ENCODE measurements around the gene JAGN1. TPM values are rescaled to one million over a fixed set of nuclear protein-coding genes. Genes with fewer than 3 reads are reported as not detected.

The JAGN1 gene
- total RNA-seq, 1 donor from 2014 or later = 32.7 TPM

GRCh38 chr3:9884555-9885165 is 5.8 kb upstream of the JAGN1 start:
- no peaks in the 10 kb centered on the region for H3K9me3 ChIP-seq (ENCODE audit: low read depth)
- no peaks in the 10 kb centered on the region for H3K79me2 ChIP-seq (ENCODE audit: low read depth)
- DNase-seq (ENCODE audit: low spot score) = no peak
- TF ChIP-seq CTCF (IDR thresholded peaks at IDR 0.05) = no peak
- no peak for TF ChIP-seq EZH2 (IDR thresholded peaks at IDR 0.05)
- no peak for TF ChIP-seq EZH2phosphoT487 (IDR thresholded peaks at IDR 0.05)
- no peak overlapping the region for H3K4me2 ChIP-seq
- H3K27ac Mint-ChIP-seq = no peak overlapping the region
- no peak overlapping the region for H2AFZ ChIP-seq (replicated peaks)
- peaks cover 7% of the 10 kb centered on the region for H3K27me3 Mint-ChIP-seq (ENCODE audit: insufficient read depth, low read depth)
- no peaks in the 10 kb centered on the region for H4K20me1 ChIP-seq (ENCODE audit: low read depth)
- H3K9me3 Mint-ChIP-seq = peaks cover 2% of the 10 kb centered on the region
- H3K4me3 ChIP-seq = no peak overlapping the region
- H3K36me3 Mint-ChIP-seq = no peaks in the 10 kb centered on the region
- no peak overlapping the region for H3K4me3 Mint-ChIP-seq
- peaks cover 4% of the 10 kb centered on the region for H3F3A ChIP-seq (ENCODE audit: low read depth)
- H3K27ac ChIP-seq = no peak overlapping the region
- H3K27me3 ChIP-seq = no peaks in the 10 kb centered on the region
- H3K36me3 ChIP-seq = no peaks in the 10 kb centered on the region
- H3K9ac ChIP-seq = no peak overlapping the region
- no peaks in the 10 kb centered on the region for H3K4me1 ChIP-seq
- no peaks in the 10 kb centered on the region for H3K4me1 Mint-ChIP-seq

DNA sequence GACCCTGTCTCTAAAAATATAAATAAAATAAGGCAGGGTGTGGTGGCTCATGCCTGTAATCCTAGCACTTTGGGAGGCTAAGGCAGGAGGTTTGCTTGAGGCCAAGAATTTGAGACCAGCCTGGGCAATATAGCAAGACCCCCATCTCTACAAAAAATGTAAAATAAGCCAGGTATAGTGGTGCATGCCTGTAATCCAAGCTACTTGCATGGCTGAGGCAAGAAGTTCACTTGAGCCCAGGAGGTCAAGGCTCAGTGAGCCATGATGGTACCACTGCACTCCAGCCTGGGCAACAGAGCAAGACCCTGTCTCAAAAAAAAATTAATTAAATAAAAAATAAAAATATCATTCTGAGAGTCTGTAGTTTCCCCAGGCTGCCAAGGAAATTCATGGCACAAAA is 4.1 kb upstream of the JAGN1 start:
- DNase-seq (ENCODE audit: low spot score) = no peak
- Mint-ChIP-seq H3K4me3 (no peak overlapping the region), H3K4me1 (peaks cover 6% of the 10 kb centered on the region), H3K9me3 (peaks cover 2% of the 10 kb centered on the region), H3K27ac (no peak overlapping the region), H3K36me3 (no peaks in the 10 kb centered on the region), H3K27me3 (ENCODE audit: insufficient read depth, low read depth) (peaks cover 11% of the 10 kb centered on the region)
- H3K4me3 ChIP-seq = no peak overlapping the region
- no peaks in the 10 kb centered on the region for H3K9me3 ChIP-seq (ENCODE audit: low read depth)
- no peak overlapping the region for H3K4me2 ChIP-seq
- H3K36me3 ChIP-seq = no peaks in the 10 kb centered on the region
- H4K20me1 ChIP-seq (ENCODE audit: low read depth) = peaks cover 3% of the 10 kb centered on the region
- no peak overlapping the region for H2AFZ ChIP-seq (replicated peaks)
- H3K27me3 ChIP-seq = no peaks in the 10 kb centered on the region
- peaks cover 2% of the 10 kb centered on the region for H3K4me1 ChIP-seq
- no peak for TF ChIP-seq CTCF (IDR thresholded peaks at IDR 0.05)
- H3K9ac ChIP-seq = no peak overlapping the region
- H3F3A ChIP-seq (ENCODE audit: low read depth) = peaks cover 4% of the 10 kb centered on the region
- H3K79me2 ChIP-seq (ENCODE audit: low read depth) = peaks cover 8% of the 10 kb centered on the region
- no peak overlapping the region for H3K27ac ChIP-seq

DNA sequence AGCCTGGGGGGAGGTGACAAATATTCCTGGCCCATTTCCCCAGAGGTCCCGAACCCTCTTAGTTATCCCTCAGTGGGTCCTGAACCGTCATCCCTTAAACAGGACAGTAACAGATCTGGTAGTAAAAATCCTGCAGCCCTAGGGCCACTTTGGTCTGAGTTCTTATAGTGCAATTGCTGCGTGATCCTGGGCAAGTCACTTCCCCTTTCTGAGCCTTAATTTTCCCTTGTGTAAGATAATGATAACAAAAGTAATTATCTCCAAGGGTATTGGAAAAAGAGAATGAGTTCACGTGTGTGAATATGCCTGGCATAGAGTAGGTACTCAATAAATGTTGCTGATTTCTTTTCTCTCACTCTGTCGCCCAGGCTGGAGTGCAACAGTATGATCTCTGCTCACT is 2.9 kb upstream of the JAGN1 start:
- no peaks in the 10 kb centered on the region for H3K9me3 Mint-ChIP-seq
- peaks cover 3% of the 10 kb centered on the region for H3K36me3 Mint-ChIP-seq
- TF ChIP-seq EZH2phosphoT487 (IDR thresholded peaks at IDR 0.05) = no peak
- H3K4me2 ChIP-seq = no peak overlapping the region
- H2AFZ ChIP-seq (replicated peaks) = no peak overlapping the region
- H3K79me2 ChIP-seq (ENCODE audit: low read depth) = peaks cover 20% of the 10 kb centered on the region
- H3K27ac ChIP-seq = no peak overlapping the region
- peaks cover 11% of the 10 kb centered on the region for H3K27me3 Mint-ChIP-seq (ENCODE audit: insufficient read depth, low read depth)
- H3K27me3 ChIP-seq = no peaks in the 10 kb centered on the region
- H3K4me1 Mint-ChIP-seq = peaks cover 12% of the 10 kb centered on the region
- peaks cover 4% of the 10 kb centered on the region for H3F3A ChIP-seq (ENCODE audit: low read depth)
- H3K36me3 ChIP-seq = no peaks in the 10 kb centered on the region
- no peak overlapping the region for H3K9ac ChIP-seq
- H3K4me3 Mint-ChIP-seq = no peak overlapping the region
- no peaks in the 10 kb centered on the region for H3K9me3 ChIP-seq (ENCODE audit: low read depth)
- no peak overlapping the region for H3K4me3 ChIP-seq
- peaks cover 6% of the 10 kb centered on the region for H4K20me1 ChIP-seq (ENCODE audit: low read depth)
- no peak overlapping the region for H3K27ac Mint-ChIP-seq
- DNase-seq (ENCODE audit: low spot score) = no peak
- peaks cover 7% of the 10 kb centered on the region for H3K4me1 ChIP-seq

DNA sequence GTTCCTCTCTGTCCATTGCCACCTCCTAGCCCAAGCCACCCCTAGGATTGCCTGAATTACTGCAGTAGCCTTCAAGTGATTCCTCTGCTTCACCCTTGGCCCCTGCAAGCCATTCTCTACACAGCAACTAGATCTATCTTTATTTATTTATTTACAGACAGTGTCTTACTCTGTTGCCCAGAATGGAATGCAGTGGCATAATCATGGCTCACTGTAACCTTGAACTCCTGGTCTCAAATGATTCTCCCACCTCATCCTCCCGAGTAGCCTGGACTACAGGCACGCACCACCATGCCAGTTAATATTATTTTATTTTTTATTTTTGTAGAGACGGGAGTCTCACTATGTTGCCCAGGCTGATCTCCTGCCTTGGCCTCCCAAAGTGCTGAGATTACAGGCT is 1.9 kb upstream of the JAGN1 start:
- H3K9me3 ChIP-seq (ENCODE audit: low read depth) = no peaks in the 10 kb centered on the region
- H3K27ac ChIP-seq = no peak overlapping the region
- no peak overlapping the region for H3K4me3 ChIP-seq
- peaks cover 4% of the 10 kb centered on the region for H3F3A ChIP-seq (ENCODE audit: low read depth)
- no peaks in the 10 kb centered on the region for H3K27me3 ChIP-seq
- H2AFZ ChIP-seq (replicated peaks) = no peak overlapping the region
- H3K9me3 Mint-ChIP-seq = no peaks in the 10 kb centered on the region
- peaks cover 11% of the 10 kb centered on the region for H3K27me3 Mint-ChIP-seq (ENCODE audit: insufficient read depth, low read depth)
- peaks cover 31% of the 10 kb centered on the region for H3K79me2 ChIP-seq (ENCODE audit: low read depth)
- no peak overlapping the region for H3K4me3 Mint-ChIP-seq
- TF ChIP-seq EZH2 (IDR thresholded peaks at IDR 0.05) = no peak
- TF ChIP-seq EZH2phosphoT487 (IDR thresholded peaks at IDR 0.05) = no peak
- TF ChIP-seq CTCF (IDR thresholded peaks at IDR 0.05) = no peak
- no peak for DNase-seq (ENCODE audit: low spot score)
- peaks cover 7% of the 10 kb centered on the region for H3K4me1 ChIP-seq
- H4K20me1 ChIP-seq (ENCODE audit: low read depth) = peaks cover 14% of the 10 kb centered on the region
- H3K4me1 Mint-ChIP-seq = peaks cover 15% of the 10 kb centered on the region
- H3K9ac ChIP-seq = no peak overlapping the region
- peaks cover 11% of the 10 kb centered on the region for H3K36me3 Mint-ChIP-seq
- no peak overlapping the region for H3K4me2 ChIP-seq
- no peaks in the 10 kb centered on the region for H3K36me3 ChIP-seq
- H3K27ac Mint-ChIP-seq = no peak overlapping the region
